Trophoblast cell (in vitro differentiated cells and primary cell): Measurements from ENCODE around the gene DNM1L.
A peak's percentile ranks its signal among the peaks of the same experiment; 100 is the strongest.

ENCODE experiments used
- DNase-seq, 2 donors: peaks; one replicate each; pipeline ENCODE4 v3.0.0-alpha.2; 2016
- H2AFZ ChIP-seq: 2 replicates; pipeline ENCODE4 v1.6.1; 2013; ENCODE audit warnings: low read length, moderate library complexity, mild to moderate bottlenecking; ENCODE audit not compliant: insufficient read depth, poor library complexity
- H2AK5ac ChIP-seq: 2 replicates; pipeline ENCODE4 v1.6.1; 2013; ENCODE audit warnings: mild to moderate bottlenecking, low read length
- H2BK120ac ChIP-seq: 2 replicates; pipeline ENCODE4 v1.6.1; 2013; ENCODE audit warnings: low read length, mild to moderate bottlenecking, moderate library complexity; ENCODE audit not compliant: insufficient read depth, poor library complexity
- H2BK12ac ChIP-seq: 2 replicates; pipeline ENCODE4 v1.6.1; 2013; ENCODE audit warnings: mild to moderate bottlenecking, low read length, moderate library complexity
- H2BK5ac ChIP-seq: 2 replicates; pipeline ENCODE4 v1.6.1; 2013; ENCODE audit warnings: low read length, low read depth, moderate library complexity, mild to moderate bottlenecking; ENCODE audit not compliant: poor library complexity
- H3K14ac ChIP-seq: 2 replicates; pipeline ENCODE4 v1.6.1; 2013; ENCODE audit warnings: mild to moderate bottlenecking, low read length
- H3K18ac ChIP-seq: 2 replicates; pipeline ENCODE4 v1.6.1; 2013; ENCODE audit warnings: mild to moderate bottlenecking, low read length
- H3K23ac ChIP-seq: 2 replicates; pipeline ENCODE4 v1.6.1; 2013; ENCODE audit warnings: low read length
- H3K27ac ChIP-seq: 2 replicates; pipeline ENCODE4 v1.5.1; 2013; ENCODE audit warnings: low read depth, mild to moderate bottlenecking, inconsistent platforms, low read length, moderate library complexity
- H3K27me3 ChIP-seq: 2 replicates; pipeline ENCODE4 v1.6.1; 2013; ENCODE audit warnings: inconsistent platforms, mild to moderate bottlenecking, low read length, moderate library complexity; ENCODE audit not compliant: insufficient read depth
- H3K36me3 ChIP-seq, 2 experiments: 1 replicate in 1 of 2; 2 replicates in 1 of 2; pipeline ENCODE4 v1.6.1; 2013; ENCODE audit warnings: low read length in 2 of 2, mild to moderate bottlenecking in 2 of 2, moderate library complexity in 1 of 2; ENCODE audit not compliant: insufficient read depth in 2 of 2, control insufficient read depth in 1 of 2
- H3K4ac ChIP-seq: 2 replicates; pipeline ENCODE4 v1.6.1; 2013; ENCODE audit warnings: low read depth, mild to moderate bottlenecking, low read length, moderate library complexity
- H3K4me1 ChIP-seq, 2 experiments: 1 replicate in 1 of 2; 2 replicates in 1 of 2; pipeline ENCODE4 v1.6.1; 2013; ENCODE audit warnings: low read length in 2 of 2, mild to moderate bottlenecking in 2 of 2, moderate library complexity in 1 of 2; ENCODE audit not compliant: insufficient read depth in 2 of 2, control insufficient read depth in 1 of 2
- H3K4me2 ChIP-seq: 2 replicates; pipeline ENCODE4 v1.6.1; 2013; ENCODE audit warnings: inconsistent platforms, mild to moderate bottlenecking, low read length, moderate library complexity
- H3K4me3 ChIP-seq: 2 replicates; pipeline ENCODE4 v1.5.1; 2013; ENCODE audit warnings: mild to moderate bottlenecking, low read depth, low read length, inconsistent platforms
- H3K79me1 ChIP-seq: one replicate; pipeline ENCODE4 v1.6.1; 2013; ENCODE audit warnings: low read length
- H3K79me2 ChIP-seq: 2 replicates; pipeline ENCODE4 v1.6.1; 2013; ENCODE audit warnings: low read length, mild to moderate bottlenecking; ENCODE audit not compliant: control insufficient read depth, insufficient read depth, poor library complexity
- H3K9ac ChIP-seq: 2 replicates; pipeline ENCODE4 v1.6.1; 2013; ENCODE audit warnings: mild to moderate bottlenecking, low read length
- H3K9me3 ChIP-seq: 2 replicates; pipeline ENCODE4 v1.6.1; 2013; ENCODE audit warnings: low read depth, mild to moderate bottlenecking, control low read depth, inconsistent platforms, low read length; ENCODE audit not compliant: insufficient read depth
- H4K12ac ChIP-seq: 2 replicates; pipeline ENCODE4 v1.6.1; 2013; ENCODE audit warnings: low read depth, mild to moderate bottlenecking, low read length, moderate library complexity
- H4K8ac ChIP-seq: 2 replicates; pipeline ENCODE4 v1.6.1; 2013; ENCODE audit warnings: low read depth, mild to moderate bottlenecking, low read length, moderate library complexity
- H4K91ac ChIP-seq: one replicate; pipeline ENCODE4 v1.6.1; 2013; ENCODE audit warnings: low read depth, mild to moderate bottlenecking, low read length, moderate library complexity
- WGBS: extraction: QIAGEN DNeasy Blood & Tissue Kit; methylation state at CpG from one replicate; pipeline ENCODE4 v1.1.7; 2013; ENCODE audit warnings: missing lambda C conversion rate; ENCODE audit not compliant: insufficient read length, insufficient coverage; ENCODE audit errors: extremely low coverage; 5-methylcytosine and 5-hydroxymethylcytosine counted together

The DNM1L gene

DNA sequence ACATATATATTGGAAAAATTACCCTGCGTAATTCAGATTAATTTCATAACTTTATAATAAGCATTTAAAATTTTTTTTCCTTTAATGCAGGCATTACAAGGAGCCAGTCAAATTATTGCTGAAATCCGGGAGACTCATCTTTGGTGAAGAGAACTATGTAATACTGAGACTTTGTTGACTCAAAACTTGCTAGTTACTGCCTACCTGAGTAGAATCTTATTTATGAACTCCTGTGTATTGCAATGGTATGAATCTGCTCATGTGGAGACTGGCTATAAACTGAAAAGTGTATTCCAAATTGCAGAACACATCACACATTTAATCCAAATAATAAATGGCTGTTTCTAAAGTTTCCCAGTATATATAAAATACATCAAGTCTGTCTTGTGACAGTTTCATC lies 64.2 kb downstream of the DNM1L start:
- Histone ChIP-seq H4K12ac (no peak overlapping the region), H3K79me2 (no peaks in the 10 kb centered on the region), H4K91ac (no peak overlapping the region), H3K36me3 (peaks cover 18 to 29% of the 10 kb centered on the region in 2 experiments), H2BK120ac (no peak overlapping the region), H3K4ac (no peak overlapping the region), H4K8ac (no peak overlapping the region), H3K9me3 (no peaks in the 10 kb centered on the region), H3K4me3 (no peak overlapping the region), H3K18ac (no peak overlapping the region), H3K27me3 (no peaks in the 10 kb centered on the region), H2BK5ac (no peak overlapping the region), H3K79me1 (no peaks in the 10 kb centered on the region), H3K4me1 (no peaks in the 10 kb centered on the region), H3K14ac (no peak overlapping the region), H2BK12ac (no peak overlapping the region), H2AK5ac (no peak overlapping the region), H3K9ac (no peak overlapping the region), H3K23ac (no peak overlapping the region), H3K4me2 (no peak overlapping the region), H2AFZ (no peak overlapping the region), H3K27ac (no peak overlapping the region)
- WGBS = no CpG with 5 or more reads among the region's 2 CpGs
- no peak for DNase-seq

DNA sequence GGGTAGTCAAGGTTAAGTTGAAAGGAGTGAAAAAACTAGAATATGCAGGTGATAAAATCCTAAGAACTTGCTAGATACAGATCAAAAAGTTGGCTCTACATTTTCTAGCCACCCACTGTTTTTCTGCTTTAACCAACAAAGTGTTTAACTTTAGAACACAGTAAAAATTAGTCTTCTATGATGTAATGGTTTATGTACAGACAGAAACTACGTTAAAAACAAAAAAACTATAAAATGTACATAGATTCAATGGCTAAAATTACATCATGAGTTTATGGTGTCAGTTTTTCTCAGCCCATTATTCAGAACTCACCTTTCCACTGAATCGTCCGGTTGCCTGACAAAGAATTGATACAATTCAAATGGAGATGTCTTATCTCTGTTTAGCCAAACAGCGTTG lies 74.5 kb downstream of the DNM1L start:
- DNase-seq = peak in 1 of 2 donors; percentile 55
- WGBS = no CpG with 5 or more reads among the region's 4 CpGs
- H3K79me2 ChIP-seq = peaks cover 5% of the 10 kb centered on the region

GRCh38 chr12:32754111-32754510 lies 75.0 kb downstream of the DNM1L start:
- Histone ChIP-seq H3K27ac (peak overlapping the region; percentile 23), H2BK5ac (no peak overlapping the region), H3K9ac (no peak overlapping the region), H3K79me2 (peaks cover 5% of the 10 kb centered on the region), H4K12ac (no peak overlapping the region), H3K4ac (no peak overlapping the region), H3K14ac (no peak overlapping the region), H3K79me1 (peaks cover 10% of the 10 kb centered on the region), H2AFZ (no peak overlapping the region), H2AK5ac (no peak overlapping the region), H3K23ac (no peak overlapping the region), H3K36me3 (peaks cover 16 to 24% of the 10 kb centered on the region in 2 experiments), H4K8ac (no peak overlapping the region), H2BK12ac (no peak overlapping the region), H3K18ac (no peak overlapping the region), H2BK120ac (no peak overlapping the region), H3K4me1 (peaks cover 6 to 8% of the 10 kb centered on the region in 2 experiments), H4K91ac (no peak overlapping the region), H3K4me2 (peak overlapping the region; percentile 82), H3K9me3 (peaks cover 4% of the 10 kb centered on the region), H3K27me3 (no peaks in the 10 kb centered on the region), H3K4me3 (no peak overlapping the region)
- peak in 1 of 2 donors; percentile 33 for DNase-seq
- no CpG with 5 or more reads among the region's 2 CpGs for WGBS

More for the DNA sequence above, 74.5 kb downstream of the DNM1L start:
- Histone ChIP-seq H3K9me3 (peaks cover 4% of the 10 kb centered on the region), H3K9ac (no peak overlapping the region), H4K8ac (no peak overlapping the region), H3K23ac (no peak overlapping the region), H3K4me2 (peak overlapping the region; percentile 82), H2BK120ac (no peak overlapping the region), H3K27me3 (no peaks in the 10 kb centered on the region), H2AK5ac (no peak overlapping the region), H3K18ac (no peak overlapping the region), H2BK5ac (no peak overlapping the region), H3K4me3 (no peak overlapping the region), H3K4ac (no peak overlapping the region), H3K27ac (no peak overlapping the region), H3K4me1 (peaks cover 6 to 8% of the 10 kb centered on the region in 2 experiments), H3K36me3 (peaks cover 16 to 26% of the 10 kb centered on the region in 2 experiments), H4K91ac (no peak overlapping the region), H3K14ac (no peak overlapping the region), H2AFZ (no peak overlapping the region), H4K12ac (no peak overlapping the region), H3K79me1 (peaks cover 10% of the 10 kb centered on the region), H2BK12ac (no peak overlapping the region)

GRCh38 chr12:32755051-32755653 lies 76.1 kb downstream of the DNM1L start:
- H3K18ac ChIP-seq = peak overlapping the region; percentile 97
- H3K14ac ChIP-seq = peak overlapping the region; percentile 95
- peak overlapping the region; percentile 88 for H2BK120ac ChIP-seq
- peak overlapping the region; percentile 97 for H4K91ac ChIP-seq
- H3K4ac ChIP-seq = peak overlapping the region; percentile 92
- H3K4me1 ChIP-seq = peaks cover 6 to 8% of the 10 kb centered on the region in 2 experiments
- H2BK5ac ChIP-seq = peak overlapping the region; percentile 87
- H3K27me3 ChIP-seq = no peaks in the 10 kb centered on the region
- H3K23ac ChIP-seq = no peak overlapping the region
- H2BK12ac ChIP-seq = peak overlapping the region; percentile 47
- peaks cover 14 to 19% of the 10 kb centered on the region in 2 experiments for H3K36me3 ChIP-seq
- H2AK5ac ChIP-seq = peak overlapping the region; percentile 83
- H3K79me2 ChIP-seq = peaks cover 5% of the 10 kb centered on the region
- H3K9ac ChIP-seq = peak overlapping the region; percentile 98
- peak overlapping the region; percentile 97 for H4K8ac ChIP-seq
- H3K79me1 ChIP-seq = peaks cover 10% of the 10 kb centered on the region
- H2AFZ ChIP-seq = peak overlapping the region; percentile 94
- no CpG with 5 or more reads among the region's 40 CpGs for WGBS
- peak overlapping the region; percentile 88 for H3K27ac ChIP-seq
- H3K9me3 ChIP-seq = peaks cover 4% of the 10 kb centered on the region
- peak overlapping the region; percentile 82 for H3K4me2 ChIP-seq
- peak overlapping the region; percentile 92 for H4K12ac ChIP-seq
- H3K4me3 ChIP-seq = peak overlapping the region; percentile 97
- DNase-seq = peak; percentile 89 to 90
